GM13977 (cell line): Measurements from ENCODE around the gene DOC2B.
A peak's percentile ranks its signal among the peaks of the same experiment; 100 is the strongest.

Experiments used
- DNase-seq: peaks from one replicate; pipeline ENCODE4 v3.0.0; 2012; ENCODE audit warnings: low spot score
- in situ Hi-C: fragments of 300-500 bp; cut with MboI; formaldehyde crosslinking; loops from one replicate; pipeline ENCODE4 v1.12.0; 2022; ENCODE audit warnings: low sequenced_read_pairs, low pct_unique_long_range_greater_than_20kb, mixed read lengths, inconsistent platforms; ENCODE audit not compliant: unreplicated experiment
- TF ChIP-seq, protein P1 (sequence below): IDR thresholded peaks from 2 replicates; pipeline ENCODE4 v1.5.1; 2012; ENCODE audit warnings: mild to moderate bottlenecking, control low read depth; ENCODE audit not compliant: insufficient read depth; ENCODE audit errors: extremely low read depth, missing control alignments

DOC2B gene

DNA sequence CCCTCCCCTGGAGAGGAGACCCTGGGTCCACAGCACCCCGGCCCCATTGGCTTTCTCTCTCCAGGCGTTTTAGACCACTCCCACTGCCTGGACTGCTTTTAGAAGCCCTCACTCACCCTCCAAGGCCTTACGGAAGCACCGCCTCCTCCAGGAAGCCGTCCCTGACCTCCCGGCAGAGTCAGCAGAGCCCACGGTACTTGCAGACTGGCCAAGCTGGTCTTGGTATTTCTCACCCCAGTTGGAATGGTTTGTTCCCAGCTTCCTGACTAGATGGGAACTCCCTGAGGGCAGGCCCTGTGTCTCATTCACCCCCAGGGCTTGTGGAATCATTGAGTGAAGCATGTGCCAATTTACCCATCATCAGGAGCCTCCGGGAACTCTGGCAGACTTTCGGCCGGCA, 34.9 kb downstream of the DOC2B start:
- DNase-seq, result no peak
- TF ChIP-seq, protein P1, sequence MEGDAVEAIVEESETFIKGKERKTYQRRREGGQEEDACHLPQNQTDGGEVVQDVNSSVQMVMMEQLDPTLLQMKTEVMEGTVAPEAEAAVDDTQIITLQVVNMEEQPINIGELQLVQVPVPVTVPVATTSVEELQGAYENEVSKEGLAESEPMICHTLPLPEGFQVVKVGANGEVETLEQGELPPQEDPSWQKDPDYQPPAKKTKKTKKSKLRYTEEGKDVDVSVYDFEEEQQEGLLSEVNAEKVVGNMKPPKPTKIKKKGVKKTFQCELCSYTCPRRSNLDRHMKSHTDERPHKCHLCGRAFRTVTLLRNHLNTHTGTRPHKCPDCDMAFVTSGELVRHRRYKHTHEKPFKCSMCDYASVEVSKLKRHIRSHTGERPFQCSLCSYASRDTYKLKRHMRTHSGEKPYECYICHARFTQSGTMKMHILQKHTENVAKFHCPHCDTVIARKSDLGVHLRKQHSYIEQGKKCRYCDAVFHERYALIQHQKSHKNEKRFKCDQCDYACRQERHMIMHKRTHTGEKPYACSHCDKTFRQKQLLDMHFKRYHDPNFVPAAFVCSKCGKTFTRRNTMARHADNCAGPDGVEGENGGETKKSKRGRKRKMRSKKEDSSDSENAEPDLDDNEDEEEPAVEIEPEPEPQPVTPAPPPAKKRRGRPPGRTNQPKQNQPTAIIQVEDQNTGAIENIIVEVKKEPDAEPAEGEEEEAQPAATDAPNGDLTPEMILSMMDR, result no peak
- in situ Hi-C loops, result no loop called here

DNA sequence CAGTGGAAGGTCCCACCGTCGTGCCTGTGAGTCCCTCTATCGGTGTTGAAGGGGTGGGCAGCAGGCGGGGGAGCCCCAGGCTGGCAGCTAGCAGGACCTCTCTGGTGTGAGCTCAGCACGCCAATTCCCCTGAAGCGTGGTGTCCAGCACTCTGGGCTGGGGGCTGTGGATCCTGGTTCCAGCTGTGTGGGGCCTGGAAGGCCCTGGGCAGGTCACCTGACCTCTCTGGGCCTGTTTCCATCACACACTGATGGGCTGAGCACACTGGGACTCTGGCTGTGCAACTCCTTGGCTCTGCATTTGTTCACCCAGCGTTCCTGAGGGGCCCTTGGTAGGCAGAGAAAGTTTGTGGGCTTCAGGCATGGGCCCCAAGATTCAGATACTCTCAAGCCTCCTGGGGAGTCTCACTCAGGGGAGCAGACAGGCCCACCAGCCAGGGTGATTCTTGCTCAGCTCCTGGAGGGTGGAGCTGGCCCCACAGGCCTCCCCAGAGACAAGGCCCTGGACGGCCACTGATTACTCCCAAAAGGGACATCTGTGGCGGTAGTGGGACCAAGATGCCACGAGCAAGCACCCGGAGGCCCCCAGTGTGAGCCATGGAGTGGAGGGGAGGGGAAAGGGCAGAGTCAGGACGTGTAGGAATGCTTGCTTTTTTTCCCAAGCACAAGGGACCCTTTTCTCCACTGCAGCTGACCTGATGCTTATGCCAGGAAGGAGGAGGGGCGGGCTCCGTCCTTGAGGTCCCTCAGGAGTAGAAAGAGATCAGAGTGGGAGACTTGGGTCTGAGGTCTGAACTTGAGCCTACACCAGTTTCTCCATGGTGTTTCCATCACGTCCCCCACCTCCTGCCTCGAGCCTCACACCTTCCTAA, 35.5 kb downstream of the DOC2B start:
- in situ Hi-C loops, result no loop called here
- no peak for DNase-seq
- TF ChIP-seq, protein P1, result no peak

DNA sequence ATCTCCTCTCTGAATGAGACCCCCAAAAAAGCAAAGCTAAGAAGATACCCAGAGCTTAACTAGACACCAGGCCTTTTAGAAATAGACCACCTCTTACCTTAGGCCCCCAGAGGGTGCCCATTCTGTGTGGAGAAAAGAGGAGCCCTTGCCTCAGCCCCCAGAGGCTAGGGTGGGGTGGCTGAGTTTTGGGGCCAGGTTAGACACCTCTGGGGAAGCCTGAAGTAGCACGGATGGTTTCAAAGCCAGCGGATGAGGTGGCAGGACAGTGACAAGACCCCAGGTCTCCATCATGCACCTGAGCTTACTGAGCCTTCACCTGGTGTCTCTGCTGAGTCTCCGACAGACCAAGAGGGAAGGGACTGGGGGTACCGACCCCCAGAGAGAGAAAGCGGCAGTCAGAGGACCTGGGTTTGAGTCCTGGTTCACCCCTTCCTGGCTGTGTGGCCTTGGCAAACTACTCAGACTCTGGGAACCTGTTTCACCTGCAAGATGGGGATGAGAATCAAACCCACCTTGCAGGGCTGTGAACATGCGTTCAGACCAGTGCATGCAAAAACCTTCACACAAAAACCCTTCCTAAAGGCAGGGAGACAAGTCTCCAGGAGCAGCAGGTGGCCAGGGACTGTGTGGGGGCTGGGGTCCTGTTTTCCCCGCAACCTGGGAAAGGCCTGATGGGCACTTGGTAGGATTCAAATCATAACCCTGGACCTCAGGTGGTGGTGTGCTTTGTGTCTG, 36.3 kb downstream of the DOC2B start:
- no peak for DNase-seq
- in situ Hi-C loops, result no loop called here
- TF ChIP-seq, protein P1, result no peak

GRCh38 chr17:143785-144281, 37.6 kb downstream of the DOC2B start:
- in situ Hi-C loops, result no loop called here
- DNase-seq, result peak; percentile 93
- TF ChIP-seq, protein P1, result peak; percentile 92

GRCh38 chr17:142876-143784, 38.3 kb downstream of the DOC2B start:
- TF ChIP-seq, protein P1, result no peak
- in situ Hi-C loops, result no loop called here
- DNase-seq, result no peak
